Measurements from ENCODE around the gene CARMIL1. TPM values are rescaled to one million over a fixed set of nuclear protein-coding genes. Genes with fewer than 3 reads are reported as not detected.
"Not testable (repeated sequence)": the region's sequence is repeated elsewhere in the genome, so short reads cannot be mapped to it uniquely, and the experiment has no call there.

The CARMIL1 gene
- total RNA-seq, 2 experiments from 2014 or later, result 7.1 to 8.1 TPM

GRCh38 chr6:25427549-25427948, 148.4 kb downstream of the CARMIL1 start:
- DNase-seq, result no peak
- Mint-ChIP-seq H3K4me1 (peaks cover 12% of the 10 kb centered on the region), H3K36me3 (peaks cover 9% of the 10 kb centered on the region), H3K27ac (no peak overlapping the region), H3K4me3 (no peak overlapping the region), H3K27me3 (no peaks in the 10 kb centered on the region), H3K9me3 (no peaks in the 10 kb centered on the region)

DNA sequence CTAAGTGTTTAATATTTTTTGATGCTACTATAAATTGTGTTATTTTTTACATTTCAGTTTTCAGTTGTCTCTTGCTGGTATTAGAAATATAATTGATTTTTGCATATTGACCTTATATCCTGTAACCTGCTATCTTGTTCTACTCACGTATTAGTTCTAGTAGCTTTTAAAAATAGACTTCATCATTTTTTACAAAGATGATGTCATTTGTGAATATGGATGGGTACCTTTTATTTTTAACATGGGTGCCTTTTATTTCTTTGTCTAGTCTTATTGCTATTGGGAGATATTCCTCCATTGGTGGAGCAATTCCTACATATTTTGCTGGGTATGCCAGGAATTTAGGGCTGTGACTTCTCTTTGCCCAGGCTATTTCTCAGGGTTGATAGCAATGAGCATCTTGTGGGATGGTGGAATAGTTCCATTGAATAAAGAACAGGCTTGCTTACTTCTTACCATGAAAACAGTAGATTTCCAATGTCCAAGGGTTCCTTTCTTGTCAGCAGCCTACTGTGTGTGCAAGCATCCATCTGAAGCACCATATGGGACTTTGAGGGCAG, 149.7 kb downstream of the CARMIL1 start:
- no peak overlapping the region for H3K27ac Mint-ChIP-seq

DNA sequence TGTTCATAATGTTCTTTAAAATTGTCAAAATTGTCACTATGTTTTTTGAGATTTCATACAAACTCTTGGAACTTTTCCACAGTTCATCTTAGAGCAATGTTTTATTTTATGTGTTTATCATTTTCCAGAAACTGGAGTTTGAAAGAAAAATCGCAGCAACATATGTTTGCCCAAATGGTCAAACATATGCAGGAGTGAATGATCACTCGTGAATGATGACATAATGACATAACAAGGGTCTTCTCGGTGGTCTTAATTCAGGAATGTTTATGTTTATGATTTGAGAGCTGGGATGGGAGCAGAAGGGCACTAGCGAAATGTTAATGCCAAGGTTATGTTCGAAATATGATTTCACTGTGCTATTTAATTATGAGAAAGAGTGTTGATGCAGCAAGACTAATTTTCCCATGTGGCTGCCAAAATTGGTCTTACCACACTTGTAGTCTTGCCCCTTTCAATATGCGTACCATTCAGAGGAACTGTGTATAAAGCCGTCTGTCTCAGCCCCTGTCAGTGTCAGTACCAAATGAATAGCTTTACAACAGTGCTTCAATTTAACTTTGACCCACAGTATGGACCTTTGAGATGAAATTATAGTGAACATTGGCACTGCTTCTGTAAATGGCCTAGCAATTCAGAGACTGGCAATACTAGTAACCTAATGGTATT, 152.3 kb downstream of the CARMIL1 start:
- Mint-ChIP-seq H3K4me3 (no peak overlapping the region), H3K36me3 (peaks cover 10% of the 10 kb centered on the region), H3K27ac (no peak overlapping the region), H3K4me1 (peaks cover 18% of the 10 kb centered on the region), H3K27me3 (no peaks in the 10 kb centered on the region), H3K9me3 (no peaks in the 10 kb centered on the region)
- DNase-seq, result no peak

More for the DNA sequence above, 149.7 kb downstream of the CARMIL1 start:
- Mint-ChIP-seq H3K27me3 (no peaks in the 10 kb centered on the region), H3K36me3 (peaks cover 10% of the 10 kb centered on the region), H3K4me3 (no peak overlapping the region), H3K4me1 (peaks cover 18% of the 10 kb centered on the region), H3K9me3 (no peaks in the 10 kb centered on the region)
- no peak for DNase-seq

DNA sequence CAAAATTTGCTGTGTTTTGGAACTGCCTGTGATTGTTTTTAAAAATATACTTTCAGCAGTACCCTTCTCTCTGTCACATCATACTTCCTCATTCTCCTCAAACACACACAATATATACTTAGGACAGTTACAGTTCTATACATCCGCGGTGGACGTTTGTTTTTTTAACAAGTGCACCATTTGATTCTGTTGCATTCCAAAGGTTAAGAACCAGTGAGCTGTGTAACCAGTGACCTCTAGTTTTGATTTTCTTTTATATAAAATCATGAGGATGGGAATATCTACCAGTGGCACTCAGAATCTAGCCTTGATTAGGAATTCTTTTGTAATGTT, 152.8 kb downstream of the CARMIL1 start:
- Mint-ChIP-seq H3K27me3 (no peaks in the 10 kb centered on the region), H3K9me3 (no peaks in the 10 kb centered on the region), H3K27ac (no peak overlapping the region), H3K4me3 (no peak overlapping the region), H3K36me3 (peaks cover 13% of the 10 kb centered on the region), H3K4me1 (peaks cover 18% of the 10 kb centered on the region)
- DNase-seq, result no peak

DNA sequence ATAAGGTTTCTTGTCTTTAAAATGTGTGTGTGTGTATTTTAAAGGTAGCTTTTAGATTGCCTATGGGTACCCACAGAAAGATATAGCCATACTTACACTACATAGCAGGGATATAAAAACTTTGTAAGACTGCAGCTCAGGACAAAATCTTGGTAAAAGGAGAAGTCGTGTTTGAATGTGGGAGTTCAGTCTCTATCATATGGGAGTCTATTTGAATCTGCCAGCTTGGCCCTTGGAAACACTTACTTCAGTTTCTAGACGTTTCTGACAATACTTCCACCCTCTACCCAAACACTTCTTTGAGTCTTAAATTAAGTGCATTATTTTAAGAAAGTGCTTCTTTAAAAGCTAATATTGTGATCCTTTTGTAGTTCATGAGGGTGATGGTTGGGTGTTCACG, 155.7 kb downstream of the CARMIL1 start:
- Mint-ChIP-seq H3K4me3 (no peak overlapping the region), H3K36me3 (peaks cover 6% of the 10 kb centered on the region), H3K4me1 (peaks cover 11% of the 10 kb centered on the region), H3K27me3 (no peaks in the 10 kb centered on the region), H3K27ac (no peak overlapping the region), H3K9me3 (no peaks in the 10 kb centered on the region)
- no peak for DNase-seq

- Mint-ChIP-seq H3K4me1 (peaks cover 11% of the 10 kb centered on the region), H3K27me3 (no peaks in the 10 kb centered on the region), H3K36me3 (peaks cover 6% of the 10 kb centered on the region), H3K9me3 (no peaks in the 10 kb centered on the region), H3K27ac (no peak overlapping the region), H3K4me3 (no peak overlapping the region)
- no peak for DNase-seq
These were observed 156.3 kb downstream of the CARMIL1 start for GRCh38 chr6:25435416-25435985.

DNA sequence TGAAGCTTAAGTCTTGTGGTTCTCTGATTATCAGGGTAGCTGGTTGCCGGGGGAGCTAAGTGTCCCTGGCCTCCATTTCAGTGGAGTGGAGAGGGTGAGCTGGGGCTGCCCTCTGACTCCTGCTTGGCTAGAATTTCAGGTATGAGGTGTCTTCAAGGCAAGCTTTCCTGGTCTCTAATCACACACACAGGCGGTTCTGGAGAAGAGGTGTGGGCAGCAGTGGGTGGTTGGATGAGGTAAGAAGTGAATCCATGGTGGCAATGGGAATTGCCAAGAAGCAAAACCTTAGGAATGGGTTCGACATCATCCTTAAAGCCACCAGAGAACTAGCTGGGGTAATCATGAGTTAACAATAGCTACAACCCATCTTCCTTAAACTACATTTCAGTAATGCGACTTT, 157.6 kb downstream of the CARMIL1 start:
- Mint-ChIP-seq H3K27me3 (no peaks in the 10 kb centered on the region), H3K27ac (no peak overlapping the region), H3K4me3 (no peak overlapping the region), H3K36me3 (peaks cover 4% of the 10 kb centered on the region), H3K9me3 (no peaks in the 10 kb centered on the region), H3K4me1 (peaks cover 18% of the 10 kb centered on the region)
- DNase-seq, result no peak

DNA sequence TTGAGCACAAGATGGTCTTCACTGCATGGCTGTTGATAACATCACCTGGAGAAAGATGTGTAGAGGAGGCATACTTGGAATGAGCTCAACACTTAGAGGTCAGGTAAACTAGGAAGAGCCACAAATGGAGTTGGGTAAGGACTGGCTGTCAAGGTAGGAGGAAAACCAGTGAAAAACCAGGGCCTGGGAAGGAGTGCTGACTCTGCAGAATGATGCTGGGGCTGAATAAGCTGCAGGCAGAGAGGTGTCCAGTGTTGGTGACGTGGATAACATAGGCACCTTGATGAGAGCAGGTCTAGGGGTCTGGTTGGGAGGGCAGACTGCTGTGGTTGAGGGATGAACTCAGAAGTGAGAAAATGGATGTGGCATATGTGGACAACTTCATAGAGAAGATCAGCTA, 160.2 kb downstream of the CARMIL1 start:
- Mint-ChIP-seq H3K9me3 (peaks cover under 1% of the 10 kb centered on the region), H3K27me3 (no peaks in the 10 kb centered on the region), H3K36me3 (peaks cover 13% of the 10 kb centered on the region), H3K27ac (no peak overlapping the region), H3K4me1 (peaks cover 20% of the 10 kb centered on the region), H3K4me3 (no peak overlapping the region)
- no peak for DNase-seq

DNA sequence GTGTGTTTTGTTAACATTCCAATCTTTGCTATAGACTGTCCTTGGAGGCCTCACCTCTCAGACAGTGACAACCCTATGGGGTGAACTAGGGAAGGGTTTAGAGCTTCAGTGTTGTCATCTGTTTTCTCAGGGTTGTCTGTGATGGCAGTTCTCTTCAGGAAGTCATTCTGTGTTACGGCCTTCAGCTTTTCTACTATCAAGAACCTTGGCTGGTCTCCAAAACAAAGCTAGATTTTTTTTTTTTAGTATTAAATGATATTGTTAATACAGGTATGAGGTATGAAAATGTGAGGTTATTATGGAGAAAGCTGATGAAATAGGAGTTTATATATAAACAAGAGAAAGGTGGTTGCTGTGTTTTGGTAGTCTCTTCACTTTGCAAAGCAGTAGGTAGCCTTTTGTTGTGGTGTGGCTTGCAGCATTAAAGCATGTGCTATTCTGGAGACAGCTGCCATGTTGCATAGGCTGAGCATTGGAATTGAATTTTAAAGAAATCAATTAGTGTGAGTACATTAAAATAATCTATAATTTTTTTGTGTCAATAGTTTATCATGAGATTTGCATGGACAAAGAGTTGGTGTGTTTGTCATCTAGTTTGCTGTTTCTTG, 162.6 kb downstream of the CARMIL1 start:
- DNase-seq, result no peak
- Mint-ChIP-seq H3K4me1 (peaks cover 26% of the 10 kb centered on the region), H3K27me3 (no peaks in the 10 kb centered on the region), H3K27ac (peak overlapping the region; percentile 73), H3K9me3 (peaks cover 15% of the 10 kb centered on the region), H3K4me3 (no peak overlapping the region), H3K36me3 (peaks cover 31% of the 10 kb centered on the region)

GRCh38 chr6:25442898-25443297, 163.7 kb downstream of the CARMIL1 start:
- H3K36me3 Mint-ChIP-seq, result peaks cover 35% of the 10 kb centered on the region
- H3K27ac Mint-ChIP-seq, result peak overlapping the region; percentile 73
- no peaks in the 10 kb centered on the region for H3K27me3 Mint-ChIP-seq
- peaks cover 36% of the 10 kb centered on the region for H3K4me1 Mint-ChIP-seq
- DNase-seq, result no peak
- no peak overlapping the region for H3K4me3 Mint-ChIP-seq
- H3K9me3 Mint-ChIP-seq, result peaks cover 15% of the 10 kb centered on the region

DNA sequence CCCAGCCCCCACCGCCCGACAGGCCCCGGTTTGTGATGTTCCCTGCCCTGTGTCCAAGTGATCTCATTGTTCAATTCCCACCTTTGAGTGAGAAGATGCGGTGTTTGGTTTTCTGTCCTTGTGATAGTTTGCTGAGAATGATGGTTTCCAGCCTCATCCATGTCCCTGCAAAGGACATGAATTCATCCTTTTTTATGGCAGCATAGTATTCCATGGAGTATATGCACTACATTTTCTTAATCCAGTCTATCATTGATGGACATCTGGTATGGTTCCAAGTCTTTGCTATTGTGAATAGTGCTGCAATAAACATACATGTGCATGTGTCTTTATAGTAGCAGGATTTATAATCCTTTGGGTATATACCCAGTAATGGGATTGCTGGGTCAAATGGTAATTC, 165.3 kb downstream of the CARMIL1 start:
- H3K4me1 Mint-ChIP-seq, result peaks cover 45% of the 10 kb centered on the region
- peaks cover 35% of the 10 kb centered on the region for H3K36me3 Mint-ChIP-seq
- not testable (repeated sequence) for DNase-seq, H3K27ac Mint-ChIP-seq, H3K4me3 Mint-ChIP-seq, H3K27me3 Mint-ChIP-seq
- peaks cover 15% of the 10 kb centered on the region for H3K9me3 Mint-ChIP-seq

- Mint-ChIP-seq H3K4me1 (peaks cover 40% of the 10 kb centered on the region), H3K4me3 (no peak overlapping the region), H3K9me3 (peaks cover 15% of the 10 kb centered on the region), H3K27ac (peak overlapping the region; percentile 46), H3K27me3 (no peaks in the 10 kb centered on the region), H3K36me3 (peaks cover 39% of the 10 kb centered on the region)
- DNase-seq, result no peak
These were observed 167.8 kb downstream of the CARMIL1 start for GRCh38 chr6:25446830-25447569.

DNA sequence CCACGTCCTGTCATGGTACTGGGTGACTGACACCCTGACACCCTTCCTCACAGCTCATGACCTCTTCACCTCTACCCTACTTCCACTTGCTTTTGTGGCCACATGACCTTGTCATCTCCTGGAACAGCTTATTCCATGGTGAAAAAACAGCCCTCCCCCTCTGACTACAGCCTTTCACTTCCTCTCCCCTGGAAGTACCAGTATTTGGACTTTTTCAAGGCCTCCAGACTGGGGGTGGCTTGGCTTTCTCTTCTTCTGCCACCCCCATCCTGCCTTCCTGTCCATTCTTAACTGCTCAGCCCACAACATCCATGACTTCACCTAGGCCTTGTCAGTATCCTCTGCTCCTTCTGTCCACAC, 168.4 kb downstream of the CARMIL1 start:
- H3K27me3 Mint-ChIP-seq, result no peaks in the 10 kb centered on the region
- no peak overlapping the region for H3K4me3 Mint-ChIP-seq
- H3K36me3 Mint-ChIP-seq, result peaks cover 36% of the 10 kb centered on the region
- H3K4me1 Mint-ChIP-seq, result peaks cover 34% of the 10 kb centered on the region
- no peak overlapping the region for H3K27ac Mint-ChIP-seq
- DNase-seq, result no peak
- peaks cover 15% of the 10 kb centered on the region for H3K9me3 Mint-ChIP-seq

DNA sequence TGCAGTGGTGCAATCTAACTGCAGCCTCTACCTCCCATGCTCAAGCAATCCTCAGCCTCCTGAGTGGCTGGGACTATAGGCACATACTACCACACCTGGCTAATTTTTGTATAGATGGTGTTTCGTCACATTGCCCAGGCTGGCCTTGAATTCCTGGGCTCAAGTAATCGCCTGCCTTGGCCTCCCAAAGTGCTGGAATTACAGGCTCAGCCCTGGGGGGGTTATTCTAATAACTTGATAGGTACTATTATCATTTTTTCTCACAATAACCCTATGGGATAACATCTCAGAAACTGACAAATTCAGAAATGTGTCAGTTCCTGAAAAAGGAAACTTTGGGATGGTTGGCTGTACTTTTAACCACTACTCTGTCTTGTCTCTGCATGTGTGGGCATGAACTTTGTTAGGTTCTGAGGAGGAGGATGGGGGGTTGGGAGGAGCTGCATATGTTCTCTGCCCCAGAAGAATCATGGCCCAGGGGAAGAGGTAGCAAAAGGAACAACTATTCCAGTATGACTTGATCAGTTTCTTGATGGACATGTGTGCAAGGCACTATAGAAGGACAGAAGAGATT, 169.9 kb downstream of the CARMIL1 start:
- Mint-ChIP-seq H3K27ac (no peak overlapping the region), H3K4me3 (no peak overlapping the region), H3K27me3 (no peaks in the 10 kb centered on the region), H3K36me3 (peaks cover 29% of the 10 kb centered on the region), H3K4me1 (peaks cover 31% of the 10 kb centered on the region), H3K9me3 (peaks cover 15% of the 10 kb centered on the region)
- DNase-seq, result no peak

DNA sequence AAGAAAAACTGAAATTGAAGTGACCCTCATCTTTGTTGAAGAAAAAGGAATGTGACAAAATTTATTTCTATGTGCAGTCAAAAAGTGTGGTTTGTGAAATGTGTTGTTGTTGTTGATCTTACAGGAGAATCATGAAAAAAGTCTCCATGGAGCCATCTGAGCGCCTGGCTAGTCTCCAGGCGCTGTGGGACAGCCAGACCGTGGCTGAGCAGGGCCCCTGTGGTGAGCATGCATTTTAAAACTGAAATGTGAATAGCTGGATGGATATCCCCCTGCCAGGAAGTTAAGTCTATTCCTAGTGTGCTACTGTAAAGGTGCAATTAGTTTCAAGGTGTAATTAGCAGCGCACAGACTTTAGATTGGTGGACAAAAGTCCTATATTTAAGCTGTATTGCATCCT, 170.6 kb downstream of the CARMIL1 start:
- Mint-ChIP-seq H3K27me3 (no peaks in the 10 kb centered on the region), H3K9me3 (peaks cover 12% of the 10 kb centered on the region), H3K27ac (no peak overlapping the region), H3K36me3 (peaks cover 26% of the 10 kb centered on the region), H3K4me3 (no peak overlapping the region), H3K4me1 (peaks cover 31% of the 10 kb centered on the region)
- no peak for DNase-seq

Measured in activated naive CD8-positive, alpha-beta T cell treated with anti-CD3 and anti-CD28 coated beads for 36 hours (primary cell).